Measurements from ENCODE around the gene APLN.

The APLN gene

DNA sequence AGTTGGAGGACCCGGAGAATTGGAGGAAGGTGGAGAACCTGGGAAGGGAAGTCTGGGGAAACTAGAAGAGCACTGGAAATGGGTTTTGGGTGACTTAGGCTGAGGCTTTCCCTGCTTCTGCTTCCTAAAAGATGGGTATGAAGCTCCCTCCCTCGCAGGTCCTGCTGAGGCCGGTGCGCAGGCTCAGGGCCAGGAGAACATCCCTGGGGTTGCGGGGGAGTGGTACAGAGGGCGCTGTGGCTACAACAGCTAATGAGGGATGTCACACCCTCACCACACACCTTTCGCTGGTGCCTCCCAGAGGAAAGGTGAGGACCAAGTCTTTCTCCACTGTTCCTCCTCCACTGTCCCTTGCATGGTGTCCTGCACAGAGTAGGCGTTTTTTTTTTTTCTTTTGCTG is 15.8 kb downstream of the APLN start:
- DNase-seq: no peak

DNA sequence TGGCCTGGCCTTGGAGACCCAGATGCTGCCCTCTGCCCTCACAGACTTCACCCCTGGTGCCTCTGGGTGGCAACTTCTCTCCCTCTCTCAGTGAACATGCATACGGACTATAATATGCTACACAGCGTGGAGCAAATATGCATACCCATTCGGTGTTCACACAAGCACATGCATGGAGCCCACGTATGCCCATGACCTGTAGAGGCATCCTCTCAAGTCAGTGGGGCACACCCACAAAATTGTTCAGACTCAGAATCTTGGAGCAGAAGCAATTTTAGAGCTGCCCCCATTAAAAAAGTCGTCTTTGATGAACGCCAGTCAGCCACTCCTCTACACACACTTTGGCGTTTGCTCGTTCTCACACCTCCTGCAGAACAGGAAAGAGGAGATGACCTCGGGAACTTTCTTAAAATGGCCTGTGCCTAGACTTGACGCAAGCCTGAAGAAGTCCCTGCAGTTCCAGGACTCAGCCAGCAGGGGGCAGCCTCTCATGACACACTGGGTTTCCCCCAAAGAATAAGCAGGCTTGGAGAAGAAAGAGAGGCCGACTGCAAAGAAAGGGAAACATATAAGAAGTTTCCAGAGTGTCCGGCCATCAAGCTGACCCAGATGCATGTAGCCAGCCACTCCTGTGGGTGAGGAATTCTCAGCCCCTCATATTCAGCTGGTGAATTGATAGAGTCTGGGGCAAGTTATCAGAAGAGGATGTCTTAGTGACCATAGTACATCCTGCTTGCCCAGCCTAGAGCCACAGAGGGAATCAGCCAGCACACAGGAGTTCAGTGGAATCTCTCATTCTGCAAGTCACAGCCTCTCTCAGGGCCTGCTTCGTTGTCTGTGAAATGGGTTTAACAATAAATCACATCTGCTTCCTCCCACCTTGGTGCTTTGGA is 17.3 kb downstream of the APLN start:
- DNase-seq: no peak

DNA sequence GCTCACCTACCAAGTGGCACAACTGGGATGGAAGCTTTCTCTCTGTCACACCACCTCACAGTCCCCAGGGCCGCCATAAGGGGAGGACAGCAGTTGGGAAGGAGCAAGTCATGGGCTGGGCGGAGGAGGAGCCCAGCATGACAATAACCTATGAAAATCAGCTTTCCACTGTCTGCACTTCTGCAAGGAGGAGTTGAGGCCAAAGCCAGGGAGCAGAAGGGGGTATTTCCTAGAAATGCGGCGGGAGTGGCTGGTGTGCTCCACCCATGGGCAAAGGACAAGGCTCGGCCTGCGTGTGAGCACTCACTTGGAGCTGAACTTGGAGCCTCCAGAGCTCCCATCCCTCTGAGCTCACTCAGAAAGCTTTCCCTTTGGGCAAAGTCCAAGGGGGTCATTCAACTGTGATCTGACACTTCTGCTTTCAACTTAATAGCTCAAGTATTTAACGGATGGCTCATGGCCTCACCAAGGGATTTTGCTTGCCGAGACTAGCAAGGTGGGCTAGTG is 18.5 kb downstream of the APLN start:
- DNase-seq: no peak

DNA sequence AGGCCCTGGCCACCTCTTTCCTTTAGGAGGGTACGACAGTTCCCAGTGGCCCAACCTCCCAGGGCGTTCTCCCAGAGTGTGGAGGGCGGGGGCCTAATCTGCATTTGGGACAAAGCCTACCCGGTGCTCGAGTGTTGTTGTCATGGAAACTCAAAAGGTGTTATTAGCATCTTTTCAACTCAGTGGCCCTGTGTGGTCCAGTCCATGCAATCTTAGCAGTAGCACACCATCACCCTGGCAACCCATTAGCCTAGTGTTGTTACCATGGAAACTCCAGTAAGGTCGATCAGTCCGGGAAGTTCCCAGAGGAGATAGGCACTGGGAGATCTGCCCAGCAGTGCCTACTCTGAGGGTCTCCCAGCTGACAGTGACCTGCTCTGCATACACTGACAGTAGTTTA is 20.2 kb downstream of the APLN start:
- no peak for DNase-seq

DNA sequence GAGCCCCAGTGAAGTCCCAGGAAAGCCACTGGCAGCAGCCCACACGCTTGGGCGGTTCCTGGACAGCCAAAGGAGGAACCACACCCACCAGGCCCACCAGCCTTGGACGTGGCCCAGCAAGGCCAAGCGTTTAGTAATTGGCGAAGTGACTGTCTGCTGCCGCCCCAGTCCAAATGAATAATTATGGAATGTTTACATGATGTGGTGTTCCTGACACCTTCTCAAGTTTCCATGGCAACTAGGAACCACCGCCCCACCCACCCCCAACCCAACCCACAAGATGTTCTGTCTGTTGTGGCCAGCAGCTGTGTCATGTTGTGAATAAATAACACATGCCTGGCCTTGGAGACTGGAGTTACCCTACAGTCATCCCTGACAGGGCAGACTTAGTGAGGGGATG is 22.3 kb downstream of the APLN start:
- no peak for DNase-seq

GRCh38 chrX:129631849-129632248 is 22.9 kb downstream of the APLN start:
- DNase-seq: no peak

DNA sequence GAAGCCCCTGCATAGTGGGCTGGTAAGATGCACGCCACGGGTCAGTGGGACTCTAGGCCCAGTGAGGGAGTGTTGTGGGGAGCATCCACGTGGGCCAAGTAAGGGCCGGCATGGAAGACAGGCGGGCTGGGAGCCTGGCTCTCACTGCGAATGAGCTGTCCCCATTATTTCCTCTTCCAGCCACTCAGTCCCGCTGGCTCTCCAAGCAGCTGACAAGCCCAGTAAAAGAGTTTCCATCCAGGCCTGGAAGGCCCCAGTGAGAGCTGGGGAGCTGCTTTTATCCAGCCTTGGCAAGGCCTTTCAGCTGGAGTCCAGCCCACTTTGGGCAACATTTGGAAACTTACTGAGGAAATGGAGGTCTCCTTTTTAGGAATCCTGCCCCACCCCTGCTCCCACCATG is 24.9 kb downstream of the APLN start:
- no peak for DNase-seq

- no peak for DNase-seq
These were observed 28.7 kb downstream of the APLN start for GRCh38 chrX:129626026-129626425.

DNA sequence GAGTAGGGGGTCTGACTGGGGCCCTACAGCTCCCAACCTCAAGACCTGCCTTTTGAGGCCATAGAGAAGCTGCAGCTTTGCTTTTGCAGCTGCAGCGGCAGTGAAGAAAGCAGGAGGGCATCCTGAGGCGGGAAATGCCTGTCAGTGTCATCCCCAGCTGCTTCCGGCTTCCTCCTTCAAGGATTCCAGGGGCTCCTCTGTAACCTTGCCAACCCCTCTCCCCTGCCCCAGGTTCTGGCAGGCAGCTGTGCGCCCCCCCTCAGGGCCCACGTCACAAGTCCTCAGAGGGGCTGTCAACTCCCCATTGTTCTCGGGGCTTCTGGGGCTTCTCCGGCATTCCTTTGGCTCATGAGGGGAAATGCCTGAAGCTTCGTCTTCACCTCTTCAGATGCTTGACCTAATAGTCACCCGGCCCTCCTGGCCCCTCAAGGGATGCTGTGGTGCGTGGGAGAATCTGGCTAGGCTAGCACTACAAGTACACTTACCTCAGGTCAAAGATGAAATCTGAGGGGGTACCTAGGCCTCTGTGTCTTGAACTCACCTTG is 31.9 kb downstream of the APLN start:
- DNase-seq: no peak

DNA sequence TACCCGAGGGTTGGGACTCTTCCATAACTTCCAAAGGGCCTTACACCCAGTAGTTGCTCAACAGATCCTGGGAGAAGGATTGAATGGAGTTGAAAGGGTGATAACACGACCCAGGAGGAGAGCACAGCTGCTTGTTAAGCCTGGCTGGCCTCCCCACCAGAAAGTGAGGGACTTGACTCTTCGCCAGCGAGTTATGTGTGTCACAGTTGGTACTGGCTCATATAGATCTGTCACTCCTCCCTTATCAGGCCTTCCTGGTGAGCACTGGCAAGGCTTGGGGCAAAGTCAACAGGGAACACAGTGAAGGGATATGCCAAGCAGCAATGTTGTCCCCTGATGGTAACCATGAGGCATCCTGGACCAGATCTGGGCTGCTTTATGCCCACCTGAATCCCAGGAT is 35.8 kb downstream of the APLN start:
- DNase-seq: no peak

GRCh38 chrX:129617420-129617819 is 37.3 kb downstream of the APLN start:
- DNase-seq: no peak

DNA sequence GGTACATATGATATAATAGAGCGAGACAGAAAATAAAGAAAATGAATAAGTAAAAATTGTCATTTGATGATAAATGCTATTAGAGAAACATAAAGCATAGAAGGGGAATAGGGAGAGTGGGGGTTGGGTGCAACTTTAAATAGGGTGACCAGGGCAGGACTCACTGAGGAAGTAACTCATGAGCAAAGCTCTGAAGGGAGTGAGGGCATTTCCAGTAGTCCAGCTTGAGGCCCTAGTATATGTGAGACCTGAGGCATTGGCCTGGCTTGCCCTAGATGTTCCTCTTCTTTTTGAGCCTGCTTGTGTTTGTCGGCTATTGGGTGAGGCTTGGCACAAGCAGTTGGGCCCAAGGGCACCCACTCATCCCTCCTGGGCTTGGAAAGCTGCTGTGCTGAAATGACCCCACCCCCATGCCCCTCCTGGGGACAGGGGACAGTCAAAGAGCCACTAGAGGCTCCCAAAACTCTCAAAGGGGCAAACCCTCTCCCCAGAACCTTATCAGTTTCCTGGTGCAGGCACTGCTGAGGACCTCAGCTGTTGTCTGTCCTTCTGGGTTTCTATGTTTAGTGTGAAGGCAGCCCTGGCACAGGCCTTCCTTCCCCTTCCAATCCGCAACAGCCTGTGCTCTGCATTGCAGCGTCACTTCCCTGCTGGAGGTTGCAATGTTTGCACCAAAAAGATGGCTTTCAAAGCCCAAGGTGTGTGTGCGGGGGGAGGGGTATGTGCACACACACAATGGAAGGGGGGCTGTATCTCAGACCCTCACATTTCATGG is 40.1 kb downstream of the APLN start:
- no peak for DNase-seq

GRCh38 chrX:129613596-129613995 is 41.2 kb downstream of the APLN start:
- no peak for DNase-seq

GRCh38 chrX:129612396-129612795 is 42.4 kb downstream of the APLN start:
- no peak for DNase-seq

- DNase-seq: no peak
These were observed 45.4 kb downstream of the APLN start for GRCh38 chrX:129609395-129609794.

- DNase-seq: no peak
These were observed 46.3 kb downstream of the APLN start for GRCh38 chrX:129608496-129608895.

- DNase-seq: no peak
These were observed 47.8 kb downstream of the APLN start for GRCh38 chrX:129606918-129607317.

DNA sequence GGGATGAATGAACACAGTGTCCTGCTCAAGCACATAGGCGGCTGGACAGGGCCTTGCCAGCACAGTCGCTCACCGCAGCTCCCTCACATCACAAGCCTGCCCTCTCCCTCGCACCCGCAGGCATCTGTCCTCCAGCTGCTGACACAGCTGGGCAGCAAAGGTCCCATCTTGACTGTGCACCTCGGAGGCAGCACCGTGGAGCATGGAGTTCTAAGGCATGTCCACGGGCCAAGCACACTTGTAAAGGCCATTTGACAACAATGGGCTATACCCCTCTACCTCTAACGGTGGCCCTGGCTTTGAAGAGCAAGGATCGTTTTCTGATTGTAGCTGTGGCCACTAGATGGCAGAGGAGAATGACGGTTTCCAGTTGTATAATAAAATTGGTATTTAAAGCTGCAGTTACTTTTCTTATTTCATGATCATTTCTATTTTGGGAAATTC is 53.8 kb downstream of the APLN start:
- DNase-seq: no peak

DNA sequence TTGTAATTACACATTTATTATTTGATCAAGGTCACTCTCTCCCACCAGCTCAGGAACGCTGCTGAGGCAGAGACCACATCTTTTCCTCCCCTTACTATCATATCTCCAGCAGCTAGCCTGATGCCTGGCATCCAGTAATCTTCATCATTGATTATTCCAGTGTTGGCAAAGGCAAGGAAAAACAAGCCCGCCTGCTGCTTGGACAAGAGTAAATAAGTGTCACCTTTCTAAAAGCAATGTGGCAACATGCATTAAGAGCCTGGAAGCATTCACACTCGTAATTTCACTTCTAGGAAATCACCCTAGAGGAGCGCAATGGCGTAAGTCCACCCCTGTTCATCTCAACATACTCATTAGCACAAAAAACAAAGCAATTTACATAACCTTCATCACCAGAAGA is 54.8 kb downstream of the APLN start:
- no peak for DNase-seq

GRCh38 chrX:129599499-129599898 is 55.3 kb downstream of the APLN start:
- DNase-seq: no peak

- DNase-seq: no peak
These were observed 56.9 kb downstream of the APLN start for GRCh38 chrX:129597905-129598304.

GRCh38 chrX:129596077-129596476 is 58.7 kb downstream of the APLN start:
- DNase-seq: no peak
